ENCODE measurements around the gene GYS1.
"Not testable (repeated sequence)": the region's sequence is repeated elsewhere in the genome, so short reads cannot be mapped to it uniquely, and the experiment has no call there.

GYS1 gene

GRCh38 chr19:48926909-48927308, 66.2 kb downstream of the GYS1 start:
- TF ChIP-seq CTCF (IDR thresholded peaks at IDR 0.05; ENCODE audit: extremely low read depth, missing control alignments): no peak
- DNase-seq (ENCODE audit: low spot score): no peak

GRCh38 chr19:48925890-48926289, 67.2 kb downstream of the GYS1 start:
- DNase-seq (ENCODE audit: low spot score): not testable (repeated sequence)

- TF ChIP-seq CTCF (IDR thresholded peaks at IDR 0.05; ENCODE audit: extremely low read depth, missing control alignments): no peak
- DNase-seq (ENCODE audit: low spot score): no peak
Observed at GRCh38 chr19:48925240-48925843, 67.8 kb downstream of the GYS1 start.

- TF ChIP-seq CTCF (IDR thresholded peaks at IDR 0.05; ENCODE audit: extremely low read depth, missing control alignments): no peak
- no peak for DNase-seq (ENCODE audit: low spot score)
Observed at GRCh38 chr19:48922548-48923490, 70.3 kb downstream of the GYS1 start.

- no peak for DNase-seq (ENCODE audit: low spot score)
- TF ChIP-seq CTCF (IDR thresholded peaks at IDR 0.05; ENCODE audit: extremely low read depth, missing control alignments): no peak
Observed at GRCh38 chr19:48921721-48922500, 71.2 kb downstream of the GYS1 start.

GRCh38 chr19:48920949-48921348, 72.2 kb downstream of the GYS1 start:
- DNase-seq (ENCODE audit: low spot score): no peak
- TF ChIP-seq CTCF (IDR thresholded peaks at IDR 0.05; ENCODE audit: extremely low read depth, missing control alignments): no peak

- DNase-seq (ENCODE audit: low spot score): not testable (repeated sequence)
Observed at GRCh38 chr19:48919271-48919670, 73.8 kb downstream of the GYS1 start.

- TF ChIP-seq CTCF (IDR thresholded peaks at IDR 0.05; ENCODE audit: extremely low read depth, missing control alignments): no peak
- DNase-seq (ENCODE audit: low spot score): no peak
Observed at GRCh38 chr19:48918801-48919247, 74.3 kb downstream of the GYS1 start.
